IMR-90 (cell line): ENCODE measurements around the gene RAB31. TPM values are rescaled to one million over a fixed set of nuclear protein-coding genes. Genes with fewer than 3 reads are reported as not detected.

ENCODE experiments used
- ATAC-seq: fragments of 200-7000 bp; cut with Tn5 transposase; 2 replicates; pipeline ENCODE4 v1.9.1; 2020; ENCODE audit warnings: low read depth, mild to moderate bottlenecking, moderate library complexity
- BruUV-seq: library from RNA; stranded (reverse); fragments of 400-500 nt; replicated peaks from 2 replicates; lab custom pipeline; 2021; lab: Mats Ljungman, UMichigan
- CTCF ChIA-PET: fragments of 300-600 bp; formaldehyde crosslinking; extraction: SDS; loops from one replicate; lab custom pipeline; 2021; ENCODE audit warnings: antibody characterized with exemption; lab: Yijun Ruan, JAX
- POLR2A ChIA-PET: fragments of 300-600 bp; sonication (Branson Sonifier 250); formaldehyde crosslinking; loops from one replicate; lab custom pipeline; 2022; ENCODE audit warnings: antibody characterized with exemption; ENCODE audit not compliant: unreplicated experiment; lab: Charles Lee
- DNase-seq: peaks from one replicate; pipeline ENCODE4 v3.0.0; 2013
- H2AFZ ChIP-seq: replicated peaks from 2 replicates; pipeline ENCODE3; 2013; ENCODE audit warnings: low read length, mild to moderate bottlenecking; ENCODE audit not compliant: poor library complexity
- H2AK5ac ChIP-seq: 2 replicates; pipeline ENCODE4 v1.6.1; 2013; ENCODE audit warnings: low read depth, low read length, inconsistent platforms
- H2AK9ac ChIP-seq: replicated peaks from 2 replicates; pipeline ENCODE3; 2013; ENCODE audit warnings: mild to moderate bottlenecking, low read depth, low read length, moderate library complexity; ENCODE audit not compliant: poor library complexity
- H2BK120ac ChIP-seq: 2 replicates; pipeline ENCODE4 v1.6.1; 2013; ENCODE audit warnings: low read depth, low read length, inconsistent platforms
- H2BK15ac ChIP-seq: 3 replicates; pipeline ENCODE4 v1.6.1; 2013; ENCODE audit warnings: low read depth, low read length, inconsistent platforms
- H2BK20ac ChIP-seq: 2 replicates; pipeline ENCODE4 v1.6.1; 2013; ENCODE audit warnings: low read depth, mild to moderate bottlenecking, inconsistent platforms, low read length, moderate library complexity
- H2BK5ac ChIP-seq: 2 replicates; pipeline ENCODE4 v1.6.1; 2013; ENCODE audit warnings: mild to moderate bottlenecking, low read depth, low read length, inconsistent platforms; ENCODE audit not compliant: poor library complexity, severe bottlenecking
- H3K14ac ChIP-seq: replicated peaks from 2 replicates; pipeline ENCODE4 v1.6.1; 2013; ENCODE audit warnings: low read depth, low read length, inconsistent platforms
- H3K18ac ChIP-seq: 2 replicates; pipeline ENCODE4 v1.6.1; 2013; ENCODE audit warnings: low read depth, low read length, control low read depth
- H3K23ac ChIP-seq: 2 replicates; pipeline ENCODE4 v1.6.1; 2013; ENCODE audit warnings: low read depth, low read length, inconsistent platforms
- H3K27ac ChIP-seq: 2 replicates; pipeline ENCODE4 v1.5.1; 2013; ENCODE audit warnings: mild to moderate bottlenecking, control low read depth, low read length; ENCODE audit not compliant: insufficient read depth
- H3K27me3 ChIP-seq: 2 replicates; pipeline ENCODE4 v1.6.1; 2013; ENCODE audit warnings: low read length; ENCODE audit not compliant: control insufficient read depth, insufficient read depth
- H3K36me3 ChIP-seq: 2 replicates; pipeline ENCODE4 v1.6.1; 2013; ENCODE audit warnings: low read length, mixed read lengths; ENCODE audit not compliant: control insufficient read depth, insufficient read depth
- H3K4ac ChIP-seq: 2 replicates; pipeline ENCODE4 v1.6.1; 2013; ENCODE audit warnings: low read depth, low read length, inconsistent platforms
- H3K4me1 ChIP-seq: 2 replicates; pipeline ENCODE4 v1.6.1; 2013; ENCODE audit warnings: low read length, mixed read lengths; ENCODE audit not compliant: control insufficient read depth, insufficient read depth
- H3K4me2 ChIP-seq: 2 replicates; pipeline ENCODE4 v1.6.1; 2013; ENCODE audit warnings: low read depth, mild to moderate bottlenecking, control low read depth, low read length, moderate library complexity
- H3K4me3 ChIP-seq: 2 replicates; pipeline ENCODE4 v1.5.1; 2013; ENCODE audit warnings: low read depth, mild to moderate bottlenecking, control low read depth, low read length, moderate library complexity; ENCODE audit not compliant: insufficient read depth
- H3K56ac ChIP-seq: 2 replicates; pipeline ENCODE4 v1.6.1; 2013; ENCODE audit warnings: low read length, inconsistent platforms; ENCODE audit not compliant: insufficient read depth; ENCODE audit errors: extremely low read depth
- H3K79me1 ChIP-seq, 2 experiments: 2 replicates each; pipeline ENCODE4 v1.6.1; 2013; ENCODE audit warnings: low read length in 2 of 2, inconsistent platforms in 1 of 2, low read depth in 1 of 2
- H3K9ac ChIP-seq: 2 replicates; pipeline ENCODE4 v1.6.1; 2013; ENCODE audit warnings: low read depth, low read length, control low read depth
- H3K9me1 ChIP-seq: 2 replicates; pipeline ENCODE4 v1.6.1; 2013; ENCODE audit warnings: low read length, inconsistent platforms; ENCODE audit not compliant: insufficient read depth
- H3K9me3 ChIP-seq: 2 replicates; pipeline ENCODE4 v1.6.1; 2013; ENCODE audit warnings: low read length; ENCODE audit not compliant: control insufficient read depth, insufficient read depth
- H4K20me1 ChIP-seq: 2 replicates; pipeline ENCODE4 v1.6.1; 2013; ENCODE audit warnings: low read length, inconsistent platforms; ENCODE audit not compliant: insufficient read depth
- H4K5ac ChIP-seq: 2 replicates; pipeline ENCODE4 v1.6.1; 2013; ENCODE audit warnings: mild to moderate bottlenecking, low read depth, low read length, control low read depth
- H4K8ac ChIP-seq, 2 experiments: 2 replicates each; pipeline ENCODE4 v1.6.1; 2013; ENCODE audit warnings: low read depth in 2 of 2, low read length in 2 of 2, control low read depth in 1 of 2, inconsistent platforms in 1 of 2
- H4K91ac ChIP-seq: 2 replicates; pipeline ENCODE4 v1.6.1; 2013; ENCODE audit warnings: low read depth, low read length, inconsistent platforms; ENCODE audit not compliant: insufficient read depth
- CEBPB ChIP-seq: IDR thresholded peaks from 2 replicates; pipeline ENCODE4 v1.6.1; 2012; ENCODE audit warnings: low read depth, low read length, improper control_type of control experiment
- CTCF ChIP-seq: conservative IDR thresholded peaks from 2 replicates; pipeline ENCODE4 v1.5.1; 2012; ENCODE audit warnings: mild to moderate bottlenecking, low read depth, low read length, improper control_type of control experiment
- FOS ChIP-seq: fragments of 150-350 bp; IDR thresholded peaks from 2 replicates; pipeline ENCODE4 v1.6.1; 2016; ENCODE audit warnings: low read depth, low read length
- MAFK ChIP-seq: IDR thresholded peaks from 2 replicates; pipeline ENCODE4 v1.6.1; 2012; ENCODE audit warnings: low read depth, low read length, improper control_type of control experiment
- MAZ ChIP-seq: IDR thresholded peaks from 2 replicates; pipeline ENCODE4 v1.6.1; 2012; ENCODE audit warnings: low read depth, mild to moderate bottlenecking, low read length, improper control_type of control experiment, moderate library complexity, borderline replicate concordance
- MXI1 ChIP-seq: IDR thresholded peaks from 2 replicates; pipeline ENCODE4 v1.6.1; 2012; ENCODE audit warnings: low read depth, mild to moderate bottlenecking, low read length, moderate library complexity, borderline replicate concordance
- POLR2A ChIP-seq: IDR thresholded peaks from 2 replicates; pipeline ENCODE4 v1.6.1; 2012; ENCODE audit warnings: mild to moderate bottlenecking, low read depth, low read length
- RCOR1 ChIP-seq: IDR thresholded peaks from 2 replicates; pipeline ENCODE4 v1.6.1; 2012; ENCODE audit warnings: mild to moderate bottlenecking, low read length, improper control_type of control experiment; ENCODE audit not compliant: insufficient replicate concordance
- SMC3 ChIP-seq: fragments of 150-350 bp; IDR thresholded peaks from 2 replicates; pipeline ENCODE4 v1.6.1; 2016; ENCODE audit warnings: low read depth, mild to moderate bottlenecking, antibody characterized with exemption, low read length, moderate library complexity
- WGBS, 2 experiments: methylation state at CpG; one replicate each; pipeline versions ENCODE4 v1.1.5 to v1.1.7; 2013; ENCODE audit warnings: missing lambda C conversion rate in 2 of 2; ENCODE audit not compliant: insufficient read length in 1 of 2; ENCODE audit errors: extremely low coverage in 2 of 2; 5-methylcytosine and 5-hydroxymethylcytosine counted together
- dilution Hi-C: fragments of 300-500 bp; cut with HindIII; formaldehyde crosslinking; loops from one replicate; pipeline ENCODE4 v1.14.3; 2018; ENCODE audit warnings: low sequenced_read_pairs; ENCODE audit not compliant: unreplicated experiment
- in situ Hi-C: fragments of 300-500 bp; cut with MboI; formaldehyde crosslinking; loops from 3 replicates; pipeline ENCODE4 v1.14.3; 2019; ENCODE audit warnings: low sequenced_read_pairs, inconsistent platforms, mixed read lengths
- intact Hi-C: fragments of 100-400 bp; cut with micrococcal nuclease; formaldehyde crosslinking; loops from 2 replicates; pipeline ENCODE4 v1.10.0; 2022
- polyA plus RNA-seq, 3 experiments: library from polyadenylated mRNA; depleted of rRNA; stranded (reverse); fragments of >200 nt; gene quantifications; 2 replicates each; pipeline ENCODE4 v1.2.3, GENCODE V29; 2012; ENCODE audit warnings: low replicate concordance in 1 of 3
- total RNA-seq: library from RNA; depleted of rRNA; stranded (reverse); fragments of >200 nt; gene quantifications from 2 replicates; pipeline ENCODE4 v1.2.3, GENCODE V29; 2012

Gene RAB31
- total and polyA plus RNA-seq, 2 of the 4 experiments (the other 2 are of a cell fraction) = 13.8 to 26.9 TPM

GRCh38 chr18:9803063-9803697 lies 95.1 kb downstream of the RAB31 start:
- H4K5ac ChIP-seq = peak overlapping the region; percentile 70
- H2AK5ac ChIP-seq = no peak overlapping the region
- peak overlapping the region; percentile 18; the same call in 1 of the 2 replicates for H3K27ac ChIP-seq
- DNase-seq (peak; percentile 26), ATAC-seq (peak; percentile 56)
- peak overlapping the region in 1 of 2 experiments; percentile 50; a peak in 1 of 4 replicates for H4K8ac ChIP-seq
- CTCF ChIA-PET = no interaction called here
- H3K4me2 ChIP-seq = peak overlapping the region; percentile 46; the same call in 1 of the 2 replicates
- no peaks in the 10 kb centered on the region for H3K27me3 ChIP-seq
- TF ChIP-seq CTCF = no peak
- peak; percentile 73 for TF ChIP-seq CEBPB
- TF ChIP-seq SMC3 = no peak
- no peak for TF ChIP-seq RCOR1
- no peak for TF ChIP-seq MAZ
- no peak for TF ChIP-seq MAFK
- no peak for TF ChIP-seq MXI1
- TF ChIP-seq POLR2A = no peak
- TF ChIP-seq FOS = no peak
- H2AK9ac ChIP-seq = no peak overlapping the region
- H2AFZ ChIP-seq = peak overlapping the region; percentile 62
- no peak overlapping the region for H3K4me3 ChIP-seq
- H3K9ac ChIP-seq = no peak overlapping the region; the same call in 1 of the 2 replicates
- H2BK120ac ChIP-seq = peak overlapping the region; percentile 70
- POLR2A ChIA-PET = no interaction called here
- in situ Hi-C loops (no loop called here), intact Hi-C loops (no loop called here), dilution Hi-C loops (no loop called here)
- H2BK15ac ChIP-seq = no peak overlapping the region; the same call in 2 of the 3 replicates
- no peak overlapping the region; the same call in none of the 2 replicates for H3K14ac ChIP-seq
- H3K36me3 ChIP-seq = no peaks in the 10 kb centered on the region; the same call in 1 of the 2 replicates
- H3K23ac ChIP-seq = peak overlapping the region; percentile 58; the same call in 1 of the 2 replicates
- H2BK5ac ChIP-seq = peak overlapping the region; percentile 52
- no peaks in the 10 kb centered on the region for H4K20me1 ChIP-seq
- peaks cover 3% of the 10 kb centered on the region; the same call in 1 of the 2 replicates for H3K9me3 ChIP-seq
- H3K56ac ChIP-seq = no peak overlapping the region
- peak overlapping the region; percentile 78 for H3K18ac ChIP-seq
- H2BK20ac ChIP-seq = peak overlapping the region; percentile 45
- WGBS, 2 experiments = no CpG with 5 or more reads among the region's 6 CpGs
- peaks cover 10% of the 10 kb centered on the region; the same call in 1 of the 2 replicates for H3K9me1 ChIP-seq
- no TSS peak for BruUV-seq
- H3K4me1 ChIP-seq = peaks cover 21% of the 10 kb centered on the region
- H4K91ac ChIP-seq = 0 out of 2 replicates have a peak overlapping the region, but pooled peaks have one; percentile 41
- peak overlapping the region; percentile 56 for H3K4ac ChIP-seq
- H3K79me1 ChIP-seq = peaks cover under 1 to 27% of the 10 kb centered on the region in 2 experiments; a peak in 1 of 4 replicates
